H9 (cell line): ENCODE results near the gene SRRD. TPM values are rescaled to one million over a fixed set of nuclear protein-coding genes. Genes with fewer than 3 reads are reported as not detected.
A peak's percentile ranks its signal among the peaks of the same experiment; 100 is the strongest.

ENCODE experiments used
- DNase-seq: peaks from one replicate; pipeline ENCODE4 v3.0.0-alpha.2; 2017
- H2AFZ ChIP-seq: one replicate; pipeline ENCODE4 v1.6.1; 2013; ENCODE audit warnings: mild to moderate bottlenecking, low read length, control low read depth, moderate library complexity
- H2AK5ac ChIP-seq: 2 replicates; pipeline ENCODE4 v1.6.1; 2013; ENCODE audit warnings: low read length, control low read depth, mixed read lengths; ENCODE audit not compliant: insufficient read length
- H2BK120ac ChIP-seq: one replicate; pipeline ENCODE4 v1.6.1; 2013; ENCODE audit warnings: low read depth, mild to moderate bottlenecking, low read length, control low read depth, inconsistent platforms; ENCODE audit not compliant: poor library complexity, severe bottlenecking
- H2BK12ac ChIP-seq: 2 replicates; pipeline ENCODE4 v1.6.1; 2013; ENCODE audit warnings: low read length, control low read depth, mixed read lengths, low read depth; ENCODE audit not compliant: insufficient read length
- H2BK15ac ChIP-seq: 2 replicates; pipeline ENCODE4 v1.6.1; 2013; ENCODE audit warnings: low read depth, low read length, control low read depth
- H2BK20ac ChIP-seq: one replicate; pipeline ENCODE4 v1.6.1; 2013; ENCODE audit warnings: low read depth, mild to moderate bottlenecking, low read length, control low read depth, inconsistent platforms; ENCODE audit not compliant: poor library complexity, severe bottlenecking
- H2BK5ac ChIP-seq: 2 replicates; pipeline ENCODE4 v1.6.1; 2013; ENCODE audit warnings: low read length, control low read depth, mixed read lengths; ENCODE audit not compliant: insufficient read length
- H3K14ac ChIP-seq: 2 replicates; pipeline ENCODE4 v1.6.1; 2013; ENCODE audit warnings: low read length, control low read depth; ENCODE audit not compliant: insufficient read depth
- H3K18ac ChIP-seq: 2 replicates; pipeline ENCODE4 v1.6.1; 2013; ENCODE audit warnings: low read depth, mild to moderate bottlenecking, mixed read lengths, low read length, control low read depth; ENCODE audit not compliant: insufficient read length
- H3K23ac ChIP-seq: 2 replicates; pipeline ENCODE4 v1.6.1; 2013; ENCODE audit warnings: low read length, control low read depth, mixed read lengths, low read depth; ENCODE audit not compliant: insufficient read length
- H3K23me2 ChIP-seq: 2 replicates; pipeline ENCODE4 v1.6.1; 2013; ENCODE audit warnings: low read depth, mild to moderate bottlenecking, mixed read lengths, low read length, control low read depth; ENCODE audit not compliant: insufficient read length, poor library complexity, severe bottlenecking
- H3K27ac ChIP-seq: 2 replicates; pipeline ENCODE4 v1.5.1; 2013; ENCODE audit warnings: low read length, control low read depth, mixed read lengths, low read depth; ENCODE audit not compliant: insufficient read length
- H3K27me3 ChIP-seq: 2 replicates; pipeline ENCODE4 v1.6.1; 2013; ENCODE audit warnings: low read length, control low read depth, inconsistent platforms; ENCODE audit not compliant: insufficient read depth
- H3K4ac ChIP-seq: 2 replicates; pipeline ENCODE4 v1.6.1; 2013; ENCODE audit warnings: low read depth, mild to moderate bottlenecking, control low read depth, inconsistent platforms, low read length, moderate library complexity
- H3K4me1 ChIP-seq: 2 replicates; pipeline ENCODE4 v1.6.1; 2013; ENCODE audit warnings: low read length, control low read depth, inconsistent platforms; ENCODE audit not compliant: insufficient read depth
- H3K4me2 ChIP-seq: 2 replicates; pipeline ENCODE4 v1.6.1; 2013; ENCODE audit warnings: low read length, control low read depth, mixed read lengths; ENCODE audit not compliant: insufficient read length, insufficient read depth
- H3K56ac ChIP-seq: 2 replicates; pipeline ENCODE4 v1.6.1; 2013; ENCODE audit warnings: low read depth, mild to moderate bottlenecking, mixed read lengths, low read length, control low read depth; ENCODE audit not compliant: insufficient read length
- H3K79me1 ChIP-seq: 2 replicates; pipeline ENCODE4 v1.6.1; 2013; ENCODE audit warnings: low read depth, mild to moderate bottlenecking, moderate library complexity, low read length, control low read depth, inconsistent platforms; ENCODE audit not compliant: insufficient read depth, poor library complexity, severe bottlenecking
- H3K79me2 ChIP-seq: 2 replicates; pipeline ENCODE4 v1.6.1; 2013; ENCODE audit warnings: low read length, control low read depth, inconsistent platforms; ENCODE audit not compliant: insufficient read depth
- H3K9ac ChIP-seq: 2 replicates; pipeline ENCODE4 v1.6.1; 2013; ENCODE audit warnings: low read length, control low read depth, mixed read lengths; ENCODE audit not compliant: insufficient read length; ENCODE audit errors: extremely low read depth
- H3K9me3 ChIP-seq: one replicate; pipeline ENCODE4 v1.6.1; 2013; ENCODE audit warnings: low read depth, low read length, inconsistent platforms; ENCODE audit not compliant: control insufficient read depth
- H3T11ph ChIP-seq: one replicate; pipeline ENCODE4 v1.6.1; 2013; ENCODE audit warnings: mild to moderate bottlenecking, low read length, control low read depth, inconsistent platforms
- H4K20me1 ChIP-seq: one replicate; pipeline ENCODE4 v1.6.1; 2013; ENCODE audit not compliant: control insufficient read depth, insufficient read length, insufficient read depth
- H4K5ac ChIP-seq: 2 replicates; pipeline ENCODE4 v1.6.1; 2013; ENCODE audit warnings: low read depth, mild to moderate bottlenecking, mixed read lengths, low read length, control low read depth; ENCODE audit not compliant: insufficient read length
- H4K8ac ChIP-seq: replicated peaks from 2 replicates; pipeline ENCODE4 v1.6.1; 2013; ENCODE audit warnings: low read length, control low read depth, mixed read lengths, low read depth; ENCODE audit not compliant: insufficient read length
- H4K91ac ChIP-seq: 2 replicates; pipeline ENCODE4 v1.6.1; 2013; ENCODE audit warnings: low read depth, mild to moderate bottlenecking, moderate library complexity, mixed read lengths, low read length, control low read depth; ENCODE audit not compliant: insufficient read length
- H3K27ac Mint-ChIP-seq, 3 experiments: 2 replicates in 2 of 3; 3 replicates in 1 of 3; pipeline ENCODE4 v1.8.0; 2020 to 2021; ENCODE audit warnings: mixed read lengths in 3 of 3, mild to moderate bottlenecking in 1 of 3, moderate library complexity in 1 of 3
- H3K27me3 Mint-ChIP-seq: 2 replicates; pipeline ENCODE4 v1.8.0; 2021; ENCODE audit warnings: low read depth, mild to moderate bottlenecking, moderate library complexity, mixed read lengths
- H3K36me3 Mint-ChIP-seq, 3 experiments: 2 replicates in 2 of 3; 3 replicates in 1 of 3; pipeline ENCODE4 v1.8.0; 2020 to 2021; ENCODE audit warnings: low read depth in 3 of 3, mixed read lengths in 3 of 3; ENCODE audit not compliant: insufficient read depth in 1 of 3
- H3K4me1 Mint-ChIP-seq, 2 experiments: 2 replicates each; pipeline ENCODE4 v1.8.0; 2020; ENCODE audit warnings: mixed read lengths in 2 of 2
- H3K4me3 Mint-ChIP-seq, 2 experiments: 2 replicates in 1 of 2; 3 replicates in 1 of 2; pipeline ENCODE4 v1.8.0; 2020 to 2021; ENCODE audit warnings: mild to moderate bottlenecking in 2 of 2, mixed read lengths in 2 of 2, moderate library complexity in 1 of 2
- H3K9me3 Mint-ChIP-seq, 2 experiments: 2 replicates in 1 of 2; 3 replicates in 1 of 2; pipeline ENCODE4 v1.8.0; 2020; ENCODE audit warnings: mild to moderate bottlenecking in 2 of 2, mixed read lengths in 2 of 2, moderate library complexity in 1 of 2
- CTCF ChIP-seq: fragments of 200-600 bp; sonication (generic); conservative IDR thresholded peaks from 3 replicates; pipeline ENCODE4 v1.8.0; 2021; ENCODE audit warnings: antibody characterized with exemption, mild to moderate bottlenecking
- total RNA-seq: library from RNA; stranded (reverse); gene quantifications from 2 replicates; pipeline ENCODE4 v1.2.1, GENCODE V29; 2021

SRRD gene
- total RNA-seq, 1 experiment from 2014 or later = 36.0 TPM

- peak overlapping the region in 1 of 3 experiments; percentile 61; a peak in 1 of 7 replicates for H3K27ac Mint-ChIP-seq
- no peaks in the 10 kb centered on the region for H3K9me3 ChIP-seq
- H4K91ac ChIP-seq = no peak overlapping the region
- no peak overlapping the region for H3K18ac ChIP-seq
- H2BK5ac ChIP-seq = no peak overlapping the region
- H2BK20ac ChIP-seq = no peak overlapping the region
- no peak overlapping the region for H3K56ac ChIP-seq
- H4K5ac ChIP-seq = no peak overlapping the region
- no peak overlapping the region for H2BK120ac ChIP-seq
- H3K4me1 ChIP-seq = no peaks in the 10 kb centered on the region
- no peaks in the 10 kb centered on the region for H3K9me3 Mint-ChIP-seq
- H3K23ac ChIP-seq = no peak overlapping the region
- no peaks in the 10 kb centered on the region for H3K79me1 ChIP-seq
- no peak overlapping the region for H3K4me2 ChIP-seq
- H2AFZ ChIP-seq = no peak overlapping the region
- TF ChIP-seq CTCF = no peak
- H2BK15ac ChIP-seq = no peak overlapping the region
- no peak for DNase-seq
- no peaks in the 10 kb centered on the region for H3K79me2 ChIP-seq
- no peaks in the 10 kb centered on the region for H3K4me1 Mint-ChIP-seq
- no peak overlapping the region for H2BK12ac ChIP-seq
- no peak overlapping the region for H3K9ac ChIP-seq
- no peak overlapping the region for H3T11ph ChIP-seq
- H3K36me3 Mint-ChIP-seq = peaks cover 40 to 92% (median 77%) of the 10 kb centered on the region in 3 experiments; a peak in 6 of 7 replicates
- no peak overlapping the region for H3K27ac ChIP-seq
- H4K8ac ChIP-seq = no peak overlapping the region
- H3K4ac ChIP-seq = no peak overlapping the region
- no peaks in the 10 kb centered on the region for H3K23me2 ChIP-seq
- H3K14ac ChIP-seq = no peak overlapping the region
- no peaks in the 10 kb centered on the region for H3K27me3 Mint-ChIP-seq
- H3K4me3 Mint-ChIP-seq = no peak overlapping the region
- no peaks in the 10 kb centered on the region for H4K20me1 ChIP-seq
- H2AK5ac ChIP-seq = no peak overlapping the region
- H3K27me3 ChIP-seq = no peaks in the 10 kb centered on the region
Observed at GRCh38 chr22:26494506-26494905, 10.8 kb downstream of the SRRD start.
